Epithelial cell of esophagus (primary cell): ENCODE measurements around the gene MALT1.

Source experiments
- DNase-seq: peaks from one replicate; pipeline ENCODE4 v3.0.0; 2010; ENCODE audit warnings: low read depth
- H3K4me3 ChIP-seq: 2 replicates; pipeline ENCODE4 v1.5.1; 2011; ENCODE audit warnings: mild to moderate bottlenecking, low read length, control low read depth
- TF ChIP-seq, protein P1 (sequence below): IDR thresholded peaks from 2 replicates; pipeline ENCODE4 v1.5.1; 2011; ENCODE audit warnings: low read depth, mild to moderate bottlenecking, low read length, control low read depth, inconsistent platforms; ENCODE audit not compliant: insufficient read depth; ENCODE audit errors: missing control alignments

Gene MALT1

DNA sequence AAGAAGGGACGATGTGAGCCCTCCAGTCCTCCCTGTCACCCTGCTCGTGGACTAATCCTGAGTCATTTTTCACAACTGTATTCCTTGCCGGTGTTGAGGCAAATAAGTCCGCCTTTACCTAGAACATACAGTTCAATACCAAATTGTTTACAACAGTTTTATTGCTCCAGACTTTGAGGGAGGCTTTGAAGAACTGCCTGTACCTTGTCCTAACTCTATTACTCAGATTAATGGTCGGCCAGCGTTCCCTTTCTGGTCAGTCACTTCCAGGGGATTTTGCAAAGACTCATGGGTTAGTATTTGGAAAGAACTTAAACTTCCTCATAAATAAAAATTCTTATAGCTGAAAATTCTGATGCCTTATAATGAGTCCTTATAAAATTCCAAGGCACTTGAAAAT lies 108.3 kb downstream of the MALT1 start:
- H3K4me3 ChIP-seq: no peak overlapping the region
- DNase-seq: no peak
- TF ChIP-seq, protein P1, sequence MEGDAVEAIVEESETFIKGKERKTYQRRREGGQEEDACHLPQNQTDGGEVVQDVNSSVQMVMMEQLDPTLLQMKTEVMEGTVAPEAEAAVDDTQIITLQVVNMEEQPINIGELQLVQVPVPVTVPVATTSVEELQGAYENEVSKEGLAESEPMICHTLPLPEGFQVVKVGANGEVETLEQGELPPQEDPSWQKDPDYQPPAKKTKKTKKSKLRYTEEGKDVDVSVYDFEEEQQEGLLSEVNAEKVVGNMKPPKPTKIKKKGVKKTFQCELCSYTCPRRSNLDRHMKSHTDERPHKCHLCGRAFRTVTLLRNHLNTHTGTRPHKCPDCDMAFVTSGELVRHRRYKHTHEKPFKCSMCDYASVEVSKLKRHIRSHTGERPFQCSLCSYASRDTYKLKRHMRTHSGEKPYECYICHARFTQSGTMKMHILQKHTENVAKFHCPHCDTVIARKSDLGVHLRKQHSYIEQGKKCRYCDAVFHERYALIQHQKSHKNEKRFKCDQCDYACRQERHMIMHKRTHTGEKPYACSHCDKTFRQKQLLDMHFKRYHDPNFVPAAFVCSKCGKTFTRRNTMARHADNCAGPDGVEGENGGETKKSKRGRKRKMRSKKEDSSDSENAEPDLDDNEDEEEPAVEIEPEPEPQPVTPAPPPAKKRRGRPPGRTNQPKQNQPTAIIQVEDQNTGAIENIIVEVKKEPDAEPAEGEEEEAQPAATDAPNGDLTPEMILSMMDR: no peak

DNA sequence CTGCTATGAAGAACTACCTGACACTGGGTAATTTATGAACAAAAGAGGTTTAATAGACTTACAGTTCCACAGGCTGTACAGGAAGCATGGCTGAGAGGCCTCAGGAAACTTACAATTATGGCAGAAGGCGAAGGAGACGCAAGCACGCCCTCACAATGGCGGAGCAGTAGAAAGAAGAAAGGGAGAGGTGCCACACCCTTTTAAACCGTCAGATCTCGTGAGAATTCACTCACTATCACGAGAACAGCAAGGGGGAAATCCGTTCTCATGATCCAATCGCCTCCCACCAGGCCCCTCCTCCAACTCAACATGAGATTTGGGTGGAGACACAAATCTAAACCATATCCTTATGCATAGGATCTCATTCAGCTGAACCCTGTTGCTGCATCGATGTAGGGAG lies 108.8 kb downstream of the MALT1 start:
- TF ChIP-seq, protein P1: no peak
- H3K4me3 ChIP-seq: no peak overlapping the region
- no peak for DNase-seq

DNA sequence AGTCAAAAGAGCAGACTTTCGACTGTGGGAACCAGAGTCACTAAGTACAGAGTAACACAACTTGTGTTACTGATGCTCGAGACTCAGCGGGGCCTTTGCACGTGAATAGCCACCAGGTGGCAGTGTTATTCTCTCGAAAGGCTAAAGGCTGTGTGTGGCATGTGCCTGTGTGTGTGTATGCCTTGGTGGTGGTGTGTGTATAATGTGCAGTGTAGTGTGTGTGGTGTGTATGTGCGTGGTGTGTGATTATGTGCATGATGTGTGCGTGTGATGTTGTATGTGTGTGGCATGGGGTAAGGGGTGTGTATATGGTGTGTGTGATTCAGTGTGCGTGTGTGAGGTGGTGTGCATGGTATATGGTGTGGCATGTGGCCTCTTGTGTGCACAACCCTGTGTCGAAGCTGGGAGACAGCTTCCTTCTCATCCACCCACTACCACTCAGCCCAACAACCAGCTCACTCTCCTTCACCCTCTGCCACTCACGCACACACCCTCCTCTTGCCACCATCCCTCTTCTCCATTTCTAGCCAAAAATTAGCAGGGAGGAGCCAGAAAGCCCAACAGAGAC lies 110.4 kb downstream of the MALT1 start:
- H3K4me3 ChIP-seq: no peak overlapping the region
- TF ChIP-seq, protein P1: peak; percentile 90
- DNase-seq: peak; percentile 81

DNA sequence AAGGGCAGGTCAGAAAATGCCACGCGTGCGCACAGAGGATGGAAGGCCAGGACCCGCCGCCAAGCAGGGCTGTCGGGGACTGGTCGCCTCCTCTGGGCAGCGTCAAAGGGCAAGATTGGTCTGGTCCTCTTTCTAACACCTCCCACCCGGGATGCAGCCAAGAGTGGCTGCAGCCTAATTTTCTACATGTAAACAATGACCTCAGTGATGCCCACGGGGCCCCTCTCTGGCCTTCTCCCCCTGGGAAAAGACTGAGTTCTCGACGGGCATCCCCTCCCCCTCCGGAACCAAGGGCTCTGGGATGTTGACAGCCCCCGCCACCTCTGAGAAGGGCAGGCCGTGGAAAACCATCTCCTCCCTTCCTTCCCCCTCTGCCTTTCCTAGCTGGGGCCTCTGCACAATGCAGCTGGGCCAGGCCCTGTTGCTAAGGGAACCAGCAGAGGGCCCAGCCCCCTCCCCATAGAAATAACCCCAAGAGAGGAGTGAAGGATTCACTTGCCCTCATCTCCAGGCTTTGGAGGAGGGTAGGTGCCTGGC lies 113.4 kb downstream of the MALT1 start:
- peak overlapping the region; percentile 8 for H3K4me3 ChIP-seq
- TF ChIP-seq, protein P1: no peak
- DNase-seq: peak; percentile 10

DNA sequence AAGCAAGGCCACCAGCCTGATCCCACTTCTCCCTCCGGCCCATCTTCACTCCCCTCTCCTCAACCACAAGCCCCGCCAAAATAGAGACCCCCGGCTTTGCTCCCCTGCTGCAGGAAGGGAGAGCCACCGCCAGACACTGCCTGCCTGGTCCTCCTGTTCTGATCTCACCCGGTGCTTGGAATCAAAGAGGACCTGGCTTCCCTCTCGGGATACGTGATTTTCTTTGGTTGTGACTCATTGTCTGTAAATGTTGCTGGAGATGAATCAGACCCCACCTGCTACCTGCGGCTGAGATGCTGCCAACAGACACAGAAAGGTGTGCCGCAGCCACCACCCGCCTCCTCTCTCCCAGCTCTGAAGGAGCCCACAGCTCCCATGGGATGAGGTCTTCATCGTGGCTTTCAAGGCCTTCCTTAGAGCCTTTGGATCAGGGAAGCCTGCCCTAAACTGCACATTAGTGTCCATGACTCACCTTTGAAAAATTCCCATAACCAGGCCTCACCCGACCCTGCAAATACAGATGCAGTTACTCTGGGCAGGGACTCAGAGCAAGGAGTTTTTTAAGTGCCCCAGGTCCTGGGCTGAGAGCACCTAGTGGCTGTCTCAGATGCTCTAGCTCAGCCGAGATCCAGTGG lies 114.0 kb downstream of the MALT1 start:
- peak; percentile 99 for DNase-seq
- peak overlapping the region; percentile 8 for H3K4me3 ChIP-seq
- TF ChIP-seq, protein P1: peak; percentile 30

DNA sequence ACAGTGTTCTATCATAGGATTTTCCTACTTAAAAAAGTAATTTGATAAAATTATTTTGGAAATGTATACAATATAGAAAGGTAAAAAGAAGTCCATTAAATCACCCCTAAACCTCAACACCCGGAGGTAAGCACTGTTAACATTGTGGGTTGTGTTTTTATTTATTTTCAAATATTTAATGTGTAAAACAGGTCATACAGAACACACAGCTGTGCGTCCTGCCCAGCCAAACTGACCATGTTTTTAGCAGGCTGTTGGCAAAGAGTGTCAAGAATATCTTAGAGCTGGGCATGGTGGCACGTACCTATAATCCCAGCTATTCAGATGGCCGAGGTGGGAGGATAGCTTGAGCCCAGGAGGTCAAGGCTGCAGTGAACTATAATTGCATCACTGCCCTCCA lies 114.6 kb downstream of the MALT1 start:
- peak; percentile 16 for DNase-seq
- TF ChIP-seq, protein P1: no peak
- H3K4me3 ChIP-seq: no peak overlapping the region
